GM18502 (cell line): ENCODE data around the gene MORC2.

Experiments
- ATAC-seq: cut with Tn5 transposase; IDR thresholded peaks from one replicate; pipeline ENCODE4 v1.9.1; 2021; ENCODE audit warnings: mild to moderate bottlenecking; ENCODE audit not compliant: unreplicated experiment, poor library complexity

Gene MORC2

DNA sequence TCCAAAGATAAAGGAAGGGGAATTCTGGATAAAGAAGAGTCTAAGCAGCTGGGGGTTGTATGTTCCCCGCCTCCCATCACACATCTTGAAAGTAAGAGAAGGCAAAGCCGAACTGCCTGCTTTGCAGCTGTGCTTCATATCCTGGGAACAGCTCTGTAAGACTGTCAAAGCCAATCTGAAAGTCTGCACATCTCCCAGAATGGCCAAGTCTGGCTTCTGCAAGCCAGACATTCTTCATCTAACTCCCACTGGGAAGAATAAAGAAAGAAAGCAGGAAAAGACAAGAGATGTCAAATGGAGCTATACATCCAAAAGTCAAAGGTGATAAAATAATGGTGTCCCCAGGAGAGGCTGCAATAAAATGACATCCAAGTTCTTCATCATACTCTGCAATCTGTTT lies 15.4 kb downstream of the MORC2 start:
- ATAC-seq: no peak

DNA sequence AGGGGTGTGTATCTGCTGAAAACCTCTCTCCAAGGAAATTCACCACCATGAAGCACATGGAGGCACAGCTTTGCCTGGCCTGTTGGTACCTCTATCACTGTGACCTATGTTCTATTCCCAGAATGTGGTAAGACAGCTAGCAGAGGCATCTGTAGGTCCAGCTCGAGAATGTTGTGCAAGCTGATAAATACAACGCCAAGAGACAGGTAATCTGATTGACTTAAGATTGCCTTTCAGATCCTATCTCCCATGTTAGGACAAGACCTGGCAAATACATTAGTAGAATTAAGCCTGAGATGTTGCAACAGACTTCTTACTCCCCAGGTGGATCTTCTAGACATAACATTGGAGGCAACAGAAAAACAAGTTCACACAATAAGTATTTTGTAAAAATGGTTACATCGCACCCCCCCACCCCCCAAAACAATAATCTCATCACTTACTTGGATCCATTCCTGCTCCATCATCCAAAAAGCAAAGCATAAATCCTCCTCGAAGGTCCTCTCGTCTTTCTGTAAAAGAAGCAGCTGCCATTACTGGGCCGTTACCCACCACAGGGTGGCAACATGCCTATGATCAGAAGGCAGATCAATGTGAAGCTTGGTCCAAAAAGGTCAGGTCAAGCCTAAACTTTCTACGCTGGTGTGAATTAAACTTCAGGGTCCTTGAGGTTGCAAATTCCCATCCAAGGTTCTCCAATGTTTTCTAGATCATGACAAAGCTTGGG lies 18.5 kb downstream of the MORC2 start:
- no peak for ATAC-seq

DNA sequence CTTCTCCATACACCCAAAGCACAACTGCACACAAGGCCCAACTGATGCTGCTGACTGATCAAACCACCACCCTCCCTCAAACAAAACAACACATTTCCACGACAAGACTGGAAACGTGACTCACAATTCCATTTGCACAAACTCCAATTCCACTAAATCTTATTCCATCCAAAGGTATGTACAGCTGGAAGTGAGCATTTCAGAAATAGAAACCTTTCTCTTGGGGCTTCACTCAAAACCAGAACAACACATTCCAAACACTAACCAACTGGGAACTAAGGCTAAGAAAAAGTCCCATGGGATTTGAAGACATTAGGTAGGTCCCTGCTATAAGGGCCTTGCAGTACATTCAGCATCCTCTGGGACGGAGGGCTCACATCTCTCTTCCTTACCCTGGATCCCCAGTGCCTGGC lies 19.6 kb downstream of the MORC2 start:
- ATAC-seq: no peak

DNA sequence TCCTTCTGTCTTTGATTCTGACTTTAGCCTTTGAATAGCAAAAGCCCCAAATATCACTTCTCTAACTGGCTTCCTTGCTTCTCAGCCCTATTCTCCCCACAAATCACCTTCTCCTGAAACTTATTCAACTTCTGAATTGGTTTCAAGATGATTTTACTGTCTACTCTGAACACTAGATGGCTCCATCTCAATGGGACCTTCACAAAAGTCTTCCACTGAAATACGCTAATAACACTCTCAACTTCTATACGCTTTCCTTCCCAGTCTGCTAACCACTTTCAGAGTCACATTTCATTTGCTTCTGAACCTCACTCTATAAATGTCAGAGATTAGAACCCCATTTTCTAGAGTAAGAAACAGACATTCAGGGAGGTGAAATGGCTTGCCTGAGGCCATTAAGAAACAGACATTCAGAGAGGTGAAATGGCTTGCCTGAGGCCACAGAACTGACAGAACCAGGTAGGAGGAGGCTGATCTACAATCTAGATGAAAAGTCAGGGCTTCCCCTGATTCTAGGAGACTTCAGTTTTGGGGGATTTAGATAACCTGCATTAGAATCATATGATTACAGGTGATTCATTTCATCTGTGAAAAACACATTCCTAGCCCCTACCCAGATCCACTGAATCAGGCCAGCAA lies 20.6 kb downstream of the MORC2 start:
- no peak for ATAC-seq

DNA sequence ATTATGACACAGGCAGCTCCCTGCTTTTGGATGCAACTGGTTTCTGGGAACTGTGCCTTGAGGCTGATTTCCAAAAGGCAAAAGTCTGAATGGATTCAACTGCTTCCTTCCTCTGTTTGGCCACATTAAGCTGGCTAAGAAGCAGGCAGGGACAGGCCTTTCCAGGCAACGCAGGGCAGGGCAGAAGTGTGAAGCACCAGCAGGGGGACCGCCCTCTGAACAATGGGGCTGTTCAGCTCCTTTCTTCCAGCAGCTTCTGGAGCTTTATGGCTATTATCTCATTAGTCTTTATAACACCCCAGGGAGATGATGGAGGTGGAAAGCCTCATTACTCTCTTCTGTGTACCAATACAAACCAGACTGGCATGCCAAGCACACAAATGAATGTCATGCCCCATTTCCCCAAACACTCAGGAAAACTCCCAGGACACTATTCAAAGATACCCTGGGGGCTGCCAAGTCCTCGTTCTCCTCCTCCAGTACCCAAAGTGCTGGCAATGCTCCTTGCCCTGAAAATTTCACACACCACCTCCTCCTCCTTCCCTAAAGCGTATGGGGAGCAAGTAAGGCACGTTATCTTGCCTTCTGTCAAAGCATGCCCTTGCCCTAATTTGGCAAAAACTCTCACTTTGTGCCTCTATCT lies 21.3 kb downstream of the MORC2 start:
- ATAC-seq: no peak

DNA sequence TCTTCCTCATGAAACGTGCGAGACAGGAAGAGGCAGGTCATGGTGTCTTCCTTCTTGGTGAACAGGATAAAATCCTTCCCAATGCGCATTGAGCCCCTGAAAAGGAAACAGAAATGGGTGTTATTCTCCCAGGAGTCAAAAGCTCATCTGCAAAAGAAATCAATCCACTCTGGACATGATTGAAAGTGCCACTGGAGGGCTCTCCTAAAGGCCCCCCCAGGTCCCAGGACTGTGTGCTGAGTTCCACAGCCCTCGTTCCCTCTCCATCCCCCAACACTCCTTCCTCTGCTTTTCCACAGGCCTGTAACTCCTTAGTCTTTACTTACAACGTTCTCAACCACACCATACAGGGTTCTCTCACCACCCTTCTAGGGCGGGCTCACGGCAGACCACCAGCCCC lies 22.2 kb downstream of the MORC2 start:
- ATAC-seq: no peak

DNA sequence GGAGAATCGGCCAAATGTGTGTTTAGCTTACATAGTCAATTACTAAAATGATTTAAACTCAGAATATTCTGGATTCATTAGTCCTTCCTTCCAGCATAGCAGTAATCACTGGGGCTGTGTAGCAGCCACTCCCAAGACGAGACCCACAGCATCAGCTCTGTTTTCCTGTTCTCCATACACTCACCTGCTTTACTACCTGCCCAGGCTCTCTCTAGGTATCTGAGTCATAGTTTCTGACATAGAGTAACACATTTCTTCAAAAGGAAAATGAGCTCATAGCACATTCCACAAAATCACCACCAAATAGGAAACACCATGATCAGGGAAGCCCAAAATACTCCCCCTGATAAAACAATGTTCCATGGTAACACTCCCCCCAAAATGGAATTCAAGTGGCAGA lies 22.9 kb downstream of the MORC2 start:
- ATAC-seq: no peak

DNA sequence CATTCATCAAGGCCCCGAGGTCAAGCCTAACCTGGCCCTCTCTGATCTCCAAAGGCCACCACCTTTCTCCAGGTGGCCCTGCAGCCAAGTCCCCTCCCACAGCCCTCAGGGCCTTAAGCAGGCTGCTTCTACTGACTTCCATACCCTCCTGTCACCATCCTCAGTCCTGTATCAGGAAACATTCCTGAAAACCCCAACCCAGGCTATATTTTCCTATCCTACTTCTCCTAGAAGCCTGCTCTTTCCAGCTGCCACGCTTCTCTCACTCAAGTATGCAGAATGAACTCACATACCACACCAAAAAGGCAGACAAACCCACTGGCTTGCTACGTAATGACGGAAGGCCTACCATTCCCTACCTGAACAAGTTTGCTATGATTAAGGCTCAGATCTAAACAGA lies 23.6 kb downstream of the MORC2 start:
- no peak for ATAC-seq

DNA sequence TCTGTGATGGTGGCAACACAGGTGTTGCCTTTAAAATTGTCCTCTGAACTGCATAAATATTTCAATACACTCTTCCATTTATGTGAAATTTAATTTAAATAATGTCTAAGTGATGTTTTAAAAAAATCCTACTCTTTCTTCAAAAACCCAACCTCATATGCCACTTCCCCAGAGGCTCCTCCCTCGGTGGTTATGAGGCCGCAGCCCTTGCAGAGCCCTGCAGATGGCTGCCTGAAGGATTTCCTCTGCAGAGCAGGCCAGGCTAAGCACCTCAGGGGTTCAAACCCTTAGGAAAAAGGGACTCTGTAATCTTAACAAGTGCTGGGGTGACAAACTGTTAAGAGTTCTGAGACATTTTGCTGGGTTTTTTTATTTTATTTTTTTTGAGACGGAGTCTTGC lies 25.2 kb downstream of the MORC2 start:
- ATAC-seq: no peak

DNA sequence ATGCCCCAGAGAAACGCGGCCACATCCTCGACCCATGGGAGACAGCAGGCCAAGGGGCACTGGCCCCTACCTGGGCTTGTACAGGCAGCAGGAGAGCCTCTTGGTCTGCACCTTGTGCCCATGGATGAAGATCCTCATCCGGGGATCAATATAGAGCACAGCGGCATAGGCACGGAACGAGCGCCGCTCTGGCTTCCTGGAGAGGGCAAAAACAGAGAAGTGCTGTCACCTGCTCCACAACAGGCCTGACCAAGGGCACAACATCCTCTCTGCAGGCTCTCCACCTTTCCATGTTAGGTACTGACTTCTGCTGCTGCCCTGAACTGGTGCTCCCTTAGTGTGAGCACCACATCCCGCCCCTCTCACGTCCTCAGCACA lies 27.2 kb downstream of the MORC2 start:
- no peak for ATAC-seq

DNA sequence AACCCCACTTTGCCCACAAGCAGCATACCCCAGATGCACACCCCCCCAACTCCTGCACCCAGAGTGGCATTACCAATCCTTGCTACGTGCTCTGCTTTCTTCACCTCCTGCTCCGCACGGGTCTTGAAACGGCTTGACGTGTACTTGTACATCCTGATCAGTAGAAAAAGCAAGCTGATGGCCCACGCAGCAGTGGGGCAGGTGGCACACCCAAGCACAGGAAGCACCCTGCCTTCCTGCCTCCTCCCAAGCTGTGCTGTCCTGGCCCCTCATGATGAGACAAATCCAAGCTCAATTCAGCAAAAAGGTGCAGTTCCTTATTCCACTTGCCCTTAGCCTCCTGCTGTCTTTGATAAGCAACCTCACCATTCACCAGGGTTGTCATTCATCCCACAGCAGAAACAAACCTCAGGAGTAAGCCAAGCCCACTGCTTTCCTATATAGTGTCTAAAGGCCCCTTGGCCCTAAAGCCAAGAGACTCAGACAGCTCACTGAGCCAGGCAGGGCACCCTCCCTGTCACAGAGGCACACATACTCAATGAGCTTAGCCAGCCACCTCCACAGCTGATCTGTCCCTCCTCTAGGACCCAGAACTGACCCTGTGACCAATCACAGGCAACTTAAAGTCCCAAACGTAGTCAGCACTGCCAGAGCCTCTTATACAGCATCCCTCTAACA lies 27.8 kb downstream of the MORC2 start:
- no peak for ATAC-seq

DNA sequence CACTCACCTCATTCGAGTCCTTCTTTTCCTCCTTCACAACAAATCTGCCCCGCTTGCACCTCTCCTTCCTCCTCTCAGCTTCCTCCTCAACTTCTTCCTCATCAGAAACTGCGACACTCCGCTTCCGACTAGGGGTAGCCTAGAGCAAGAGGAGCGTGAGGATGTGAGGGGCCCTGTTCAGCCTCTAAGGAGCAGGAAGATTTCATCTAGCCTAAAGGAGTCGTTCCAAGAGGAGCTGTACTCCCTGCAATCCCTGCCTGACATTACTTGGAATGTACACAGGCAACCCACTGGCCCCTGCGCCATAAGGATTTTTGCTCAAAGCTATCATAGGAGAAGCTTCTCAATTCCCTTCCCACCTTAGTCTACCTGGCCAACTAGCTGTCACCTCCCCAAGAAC lies 34.5 kb downstream of the MORC2 start:
- ATAC-seq: no peak

DNA sequence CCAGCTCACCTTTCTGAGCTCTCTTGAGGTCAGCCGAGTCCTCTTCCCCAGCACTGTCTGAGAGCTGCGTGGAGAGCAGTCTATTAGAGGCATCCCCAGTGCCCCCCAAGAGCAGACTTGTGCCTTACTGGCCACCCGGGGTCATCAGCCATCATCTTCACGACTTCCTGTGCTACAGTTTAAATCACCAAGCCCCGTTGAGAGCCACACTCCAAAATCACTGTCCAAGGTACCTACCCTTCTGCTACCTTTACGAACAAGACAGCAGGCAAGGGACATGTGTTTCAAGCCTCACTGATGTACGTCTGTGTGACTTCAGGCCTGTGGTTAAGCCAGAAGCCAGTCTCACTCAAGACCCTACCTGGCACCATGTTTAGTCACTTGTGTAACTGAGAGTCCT lies 35.1 kb downstream of the MORC2 start:
- no peak for ATAC-seq

DNA sequence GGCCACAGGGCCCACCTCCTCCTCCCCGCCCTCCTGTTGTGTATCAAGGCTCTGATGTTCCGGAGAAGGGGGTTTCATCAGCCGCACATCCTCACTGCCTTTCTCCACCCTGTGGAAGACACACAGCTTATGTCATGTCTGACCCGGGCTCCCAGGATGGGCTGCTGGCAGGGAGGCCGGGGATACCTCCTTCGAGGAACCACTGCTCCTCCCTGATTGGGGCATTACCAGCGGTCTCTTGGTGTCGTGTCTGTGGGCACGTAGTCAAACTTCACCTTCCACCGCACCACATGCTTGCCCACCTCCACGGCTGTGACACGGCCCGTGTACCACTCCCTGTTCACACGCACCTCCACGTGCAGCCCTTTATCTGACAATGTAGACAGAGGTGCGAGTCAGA lies 35.9 kb downstream of the MORC2 start:
- no peak for ATAC-seq

DNA sequence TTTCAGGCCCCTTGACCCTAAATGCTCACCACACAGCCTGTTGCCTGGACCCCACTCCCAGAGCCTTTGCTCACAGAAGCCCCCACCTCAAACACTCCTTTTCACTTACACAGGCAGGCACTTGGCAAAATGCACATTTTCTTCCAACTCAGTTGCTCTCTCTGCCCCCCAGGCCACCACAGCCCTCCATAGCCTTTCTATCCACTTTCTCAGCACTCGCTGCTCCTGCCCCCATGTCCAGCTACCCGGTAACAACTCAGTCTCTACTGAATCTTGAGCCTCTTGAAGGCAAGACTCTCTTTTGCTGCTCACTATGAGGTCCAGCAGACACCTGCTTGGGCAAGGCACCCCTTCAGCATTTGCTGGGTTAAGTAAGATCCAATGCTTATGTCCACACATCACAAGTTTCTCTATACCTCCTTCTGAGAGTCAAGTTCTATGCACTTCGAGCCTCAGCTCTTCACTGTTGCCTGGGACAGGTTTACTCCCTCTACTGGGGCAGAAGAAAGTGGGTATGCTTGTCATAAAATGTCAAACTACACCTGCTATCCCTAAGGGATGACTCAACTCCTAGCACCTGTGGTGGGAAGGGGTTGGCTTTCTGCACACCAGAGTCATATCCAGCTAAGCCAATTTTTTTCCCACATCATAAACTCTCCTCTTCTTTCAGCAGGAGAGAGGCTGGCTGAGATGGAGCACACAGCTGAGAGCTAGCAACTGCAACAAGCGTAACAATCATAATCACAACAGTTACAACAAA lies 36.9 kb downstream of the MORC2 start:
- no peak for ATAC-seq

DNA sequence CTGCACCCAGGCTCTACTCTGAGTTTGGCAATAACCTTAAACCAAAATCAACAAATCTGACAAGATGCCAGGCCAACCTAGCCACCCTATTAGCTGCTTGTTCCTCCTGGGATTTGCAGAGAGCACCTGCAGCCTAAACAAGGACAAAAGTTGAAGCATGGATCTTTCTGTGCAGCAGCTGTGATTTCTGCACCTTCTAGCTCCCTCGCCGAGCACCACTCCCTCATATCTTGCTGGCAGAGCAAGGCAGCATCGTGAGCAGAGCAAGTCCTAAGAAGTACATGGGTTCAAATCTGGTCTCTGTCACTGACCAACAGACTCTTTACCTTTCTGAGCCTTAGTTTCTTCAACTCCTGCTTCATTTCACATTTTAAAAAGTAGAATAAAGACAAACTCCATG lies 38.3 kb downstream of the MORC2 start:
- ATAC-seq: no peak

DNA sequence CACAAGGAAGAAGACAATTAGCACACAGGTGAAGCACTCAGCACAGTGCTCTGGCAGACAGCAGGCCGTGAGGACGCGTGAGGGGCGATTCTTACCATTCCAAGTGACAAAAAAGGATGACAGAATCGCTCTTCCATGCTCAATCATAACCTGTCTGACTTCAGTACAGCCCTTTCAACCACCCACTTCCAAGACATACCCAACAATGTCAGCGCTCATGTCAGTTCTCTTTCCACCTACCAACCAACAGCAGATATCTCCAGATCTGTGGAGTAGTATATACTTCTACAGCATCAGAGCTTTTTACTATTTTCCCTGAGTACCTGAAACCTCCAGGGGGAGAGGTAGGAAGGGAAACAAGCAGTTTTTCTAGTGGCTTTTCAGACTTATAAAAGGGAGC lies 40.2 kb downstream of the MORC2 start:
- no peak for ATAC-seq

DNA sequence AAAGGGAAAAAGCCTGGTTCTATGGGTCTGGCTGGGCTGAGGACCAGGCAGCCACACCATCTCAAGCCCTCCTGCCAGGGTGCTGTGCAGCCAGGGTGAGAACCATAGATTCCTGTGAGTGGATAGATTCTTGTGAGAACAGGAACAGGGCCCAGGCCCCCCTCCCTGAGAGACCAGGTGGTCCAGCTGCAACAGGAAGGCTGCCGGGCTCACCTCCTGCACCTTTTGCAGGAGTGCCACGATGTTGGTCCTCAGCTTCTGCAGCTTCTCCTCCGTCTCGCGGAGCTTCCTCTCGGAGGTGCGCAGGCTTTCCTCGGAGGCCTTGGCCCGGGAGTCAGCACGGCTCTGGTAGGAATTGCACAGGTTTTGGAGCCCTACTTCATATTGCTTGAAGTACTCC lies 40.8 kb downstream of the MORC2 start:
- no peak for ATAC-seq

DNA sequence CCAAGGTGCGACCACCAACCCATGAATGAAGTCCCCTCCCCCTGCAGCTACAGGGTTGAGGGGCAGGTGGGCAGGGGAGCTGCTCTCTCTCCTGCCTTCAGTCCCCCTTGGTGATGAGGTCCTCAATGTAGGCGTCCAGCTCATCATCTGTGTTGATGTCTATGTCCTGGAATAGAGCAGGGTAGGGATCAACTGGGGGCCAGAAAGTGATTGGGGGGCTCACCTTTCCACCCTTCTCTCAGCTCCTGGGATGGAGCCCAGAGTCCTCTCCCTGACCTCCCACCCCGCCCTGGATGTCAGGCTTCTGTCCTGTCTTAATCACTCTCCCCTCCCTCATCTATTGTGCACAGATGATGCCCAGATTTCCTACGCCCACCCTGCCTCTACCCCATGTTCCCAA lies 41.9 kb downstream of the MORC2 start:
- no peak for ATAC-seq

DNA sequence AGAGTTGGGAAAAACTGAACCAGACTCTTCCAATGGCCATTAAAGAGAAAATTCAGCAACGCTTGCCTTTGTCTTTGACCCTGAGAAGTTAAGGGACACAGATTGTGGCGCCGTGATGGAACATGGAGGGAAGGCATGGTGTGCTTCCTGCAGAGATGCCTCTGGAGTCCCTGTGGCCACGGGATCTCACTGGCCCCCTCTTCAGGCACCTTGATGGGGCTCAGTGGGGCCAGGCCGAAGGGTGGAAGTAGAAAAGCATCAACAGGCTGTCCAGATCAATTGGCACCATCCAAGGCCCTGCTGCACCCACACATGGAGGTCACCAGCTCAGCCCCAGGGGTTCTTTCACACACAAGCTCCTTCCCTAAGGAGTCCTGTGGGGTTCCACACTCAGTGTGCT lies 42.9 kb downstream of the MORC2 start:
- ATAC-seq: no peak
